GM21529 (cell line): ENCODE measurements around the gene KRTAP1-3.
"Not testable (repeated sequence)": the region's sequence is repeated elsewhere in the genome, so short reads cannot be mapped to it uniquely, and the experiment has no call there.

Experiments used
- ATAC-seq: cut with Tn5 transposase; IDR thresholded peaks from one replicate; pipeline ENCODE4 v1.9.1; 2021; ENCODE audit not compliant: unreplicated experiment

Gene KRTAP1-3

DNA sequence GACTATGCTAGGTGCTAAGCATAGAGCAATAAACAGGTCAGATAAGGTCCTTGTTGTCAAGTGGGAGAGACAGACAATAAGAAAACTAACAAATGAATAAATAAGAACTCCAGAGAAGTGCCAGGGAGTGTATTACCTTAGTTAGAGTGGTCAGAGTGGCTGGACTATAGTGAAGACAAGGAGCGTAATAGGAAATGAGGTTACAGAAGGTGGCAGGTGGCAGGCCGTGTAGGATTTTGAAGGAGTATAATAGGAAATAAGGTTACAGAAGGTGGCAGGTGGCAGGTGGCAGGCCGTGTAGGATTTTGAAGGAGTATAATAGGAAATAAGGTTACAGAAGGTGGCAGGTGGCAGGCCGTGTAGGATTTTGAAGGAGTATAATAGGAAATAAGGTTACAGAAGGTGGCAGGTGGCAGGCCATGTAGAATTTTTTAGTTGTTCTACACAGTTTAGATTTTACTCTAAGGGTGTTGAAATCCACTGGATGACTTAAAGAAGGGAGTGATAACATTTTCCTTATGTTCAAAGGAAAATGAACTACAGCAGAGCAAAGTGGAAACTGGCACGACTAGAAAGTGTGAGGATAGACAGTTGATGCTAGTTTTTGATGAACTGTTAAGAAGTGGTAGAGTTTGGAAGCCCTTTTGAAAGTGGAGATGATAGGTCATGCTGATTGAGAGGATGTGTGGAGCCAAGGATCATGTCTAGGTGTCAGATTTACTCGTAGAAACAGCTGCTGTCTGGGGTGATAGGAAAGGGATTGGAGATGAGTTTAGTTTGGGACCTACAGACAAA, 22.2 kb downstream of the KRTAP1-3 start:
- ATAC-seq = no peak

DNA sequence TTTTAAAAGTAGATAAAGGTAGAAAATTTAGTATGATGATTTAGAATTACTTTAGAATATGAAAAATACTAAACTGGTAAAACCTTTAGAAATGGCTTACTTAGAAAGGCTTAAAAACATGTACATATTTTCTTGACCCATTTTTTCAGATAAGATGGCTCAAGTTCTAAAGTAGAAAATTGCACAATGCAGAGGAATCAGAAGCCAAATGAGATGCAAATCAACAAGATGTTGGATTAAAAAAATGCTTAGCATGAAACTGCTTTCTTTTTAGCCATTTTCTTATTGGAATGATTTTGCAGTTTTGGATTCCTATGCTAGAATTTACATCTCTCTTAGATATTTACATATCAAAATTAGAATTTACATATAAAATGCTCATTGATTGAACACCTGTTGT, 24.2 kb downstream of the KRTAP1-3 start:
- ATAC-seq = no peak

DNA sequence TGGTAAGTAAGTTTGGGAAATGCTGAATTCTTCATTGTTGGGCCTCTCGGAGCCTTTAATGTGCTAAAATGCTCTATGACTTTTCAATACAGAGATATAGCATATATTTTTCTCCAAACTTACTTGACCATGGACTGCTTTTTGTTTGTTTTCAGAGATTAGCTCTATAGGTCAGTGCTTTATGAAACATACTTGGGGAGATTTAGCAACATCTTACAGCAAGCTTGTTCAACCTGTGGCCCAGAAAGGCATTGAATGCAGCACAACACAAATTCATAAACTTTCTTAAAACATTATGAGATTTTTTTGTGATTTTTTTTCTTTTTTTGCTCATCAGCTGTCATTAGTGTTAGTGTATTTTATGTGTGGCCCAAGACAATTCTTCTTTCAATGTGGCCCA, 24.7 kb downstream of the KRTAP1-3 start:
- ATAC-seq = no peak

DNA sequence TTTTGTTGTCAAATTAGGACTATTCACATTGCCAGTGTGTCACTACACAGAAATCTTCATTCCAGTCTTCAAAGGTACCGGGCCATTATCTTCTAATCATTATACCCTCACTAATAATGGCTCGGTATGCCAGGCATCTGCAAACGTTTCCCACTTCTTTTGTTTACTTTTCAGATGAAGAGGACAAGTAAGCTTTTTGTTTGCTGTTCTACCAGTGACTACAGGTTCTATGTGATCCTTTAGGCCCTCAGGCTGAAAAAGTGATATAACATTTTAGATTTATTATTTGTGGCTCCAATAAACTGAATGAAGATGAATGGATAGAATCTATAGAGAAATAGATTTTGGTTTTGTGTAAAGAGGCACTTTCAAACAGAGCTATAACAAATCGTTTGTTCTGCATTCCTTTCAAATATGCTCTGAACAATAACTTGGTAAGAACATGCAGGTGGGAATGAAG, 25.3 kb downstream of the KRTAP1-3 start:
- ATAC-seq = no peak

DNA sequence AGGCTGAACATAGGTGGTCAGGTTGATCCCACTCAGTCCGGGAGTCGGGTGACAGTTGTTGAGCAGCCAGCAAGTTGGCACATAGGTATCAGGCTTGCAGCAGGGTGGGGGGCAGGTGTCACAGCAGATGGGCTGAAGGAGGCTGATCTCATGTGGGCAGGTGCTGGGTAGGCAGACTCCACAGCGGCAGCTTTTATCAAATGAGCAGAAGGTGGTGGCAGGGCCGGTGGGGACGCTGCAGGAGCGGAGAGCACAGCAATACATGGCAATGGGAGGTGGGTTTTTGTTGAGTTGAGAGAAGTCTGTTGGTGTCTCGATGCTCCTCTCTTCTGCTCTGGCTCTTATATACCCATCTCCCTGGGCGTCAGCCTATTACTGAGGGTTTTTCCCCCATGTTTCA, 25.9 kb downstream of the KRTAP1-3 start, which contains the start of gene KRTAP3-1:
Gene KRTAP3-1, minus strand, starts transcription at position 318 of the 400 bp plus-strand sequence. Its CDS starts 54 bp downstream, at position 264.
- ATAC-seq = no peak

DNA sequence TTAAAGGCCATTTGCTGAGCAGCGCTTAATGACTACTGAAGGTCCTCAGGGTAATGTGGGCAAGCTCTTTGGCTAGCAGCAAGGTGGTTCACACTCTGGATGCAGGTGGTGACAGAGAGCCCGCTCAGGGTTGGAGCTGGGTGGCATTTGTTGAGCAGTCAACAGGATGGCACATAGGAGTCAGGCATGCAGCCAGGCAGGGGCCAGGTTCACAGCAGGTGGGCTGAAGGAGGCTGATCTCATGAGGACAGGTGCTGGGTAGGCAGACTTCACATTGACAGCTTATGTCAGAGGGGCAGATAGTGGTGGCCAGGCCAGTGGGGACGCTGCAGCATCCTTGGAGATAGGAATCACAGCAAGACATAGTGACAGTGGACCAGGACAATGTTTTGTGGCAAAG, 30.3 kb downstream of the KRTAP1-3 start:
- ATAC-seq = no peak

DNA sequence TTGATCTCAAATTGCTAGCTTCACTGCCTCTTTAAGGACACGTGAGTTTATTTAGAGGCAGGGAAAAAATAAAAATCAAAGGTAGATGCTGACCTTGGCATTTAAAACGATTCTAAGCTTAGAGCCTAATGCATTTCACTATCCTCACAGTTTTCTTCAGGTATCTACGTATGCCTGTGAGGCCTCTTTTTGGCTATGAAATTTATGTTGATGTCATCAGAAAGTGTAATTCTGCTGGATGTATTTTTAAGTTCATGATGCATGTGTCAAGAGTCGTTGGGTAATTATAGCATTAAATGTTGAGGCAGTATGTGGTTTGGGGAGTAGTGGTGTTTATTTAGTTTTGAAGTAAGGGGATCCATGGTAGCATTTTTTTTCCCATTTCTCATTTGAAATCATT, 30.7 kb downstream of the KRTAP1-3 start:
- no peak for ATAC-seq

DNA sequence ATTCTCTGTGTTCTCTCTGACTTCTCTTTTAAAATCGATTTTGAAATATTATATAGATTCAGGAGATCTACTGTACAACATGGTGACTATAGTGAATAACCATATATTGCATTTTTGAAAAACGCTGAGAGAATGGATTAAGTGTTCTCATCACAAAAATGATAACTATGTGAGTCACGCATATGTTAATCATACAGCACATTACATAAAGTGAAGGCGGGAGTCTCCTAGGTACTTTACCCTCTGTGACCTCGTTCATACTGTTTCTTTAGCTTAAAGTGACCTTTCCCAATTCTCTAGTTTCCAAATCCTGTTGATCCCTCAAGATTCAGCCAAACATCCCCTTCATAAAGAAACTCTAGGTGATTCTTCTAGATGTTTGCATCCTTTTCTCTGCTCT, 31.9 kb downstream of the KRTAP1-3 start:
- ATAC-seq = no peak

DNA sequence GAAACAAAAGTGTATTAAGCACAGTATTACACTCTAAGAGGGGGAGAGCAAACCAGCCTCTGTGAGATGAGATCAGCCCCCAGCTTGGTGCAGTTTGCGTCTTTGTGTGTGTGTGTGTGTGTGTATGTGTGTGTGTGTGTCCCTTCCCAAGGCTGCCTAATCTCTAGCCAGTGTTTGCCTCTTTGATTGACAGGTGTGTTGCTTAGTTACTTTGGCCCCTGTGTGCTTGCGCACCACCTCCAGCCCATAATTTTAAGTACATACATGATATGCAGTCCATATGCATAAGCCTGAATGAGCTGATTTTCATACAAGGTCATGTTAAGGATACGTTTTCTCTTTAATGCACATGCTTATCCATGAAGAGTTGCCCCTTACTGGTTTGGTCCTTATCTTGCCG, 32.9 kb downstream of the KRTAP1-3 start:
- ATAC-seq = no peak

DNA sequence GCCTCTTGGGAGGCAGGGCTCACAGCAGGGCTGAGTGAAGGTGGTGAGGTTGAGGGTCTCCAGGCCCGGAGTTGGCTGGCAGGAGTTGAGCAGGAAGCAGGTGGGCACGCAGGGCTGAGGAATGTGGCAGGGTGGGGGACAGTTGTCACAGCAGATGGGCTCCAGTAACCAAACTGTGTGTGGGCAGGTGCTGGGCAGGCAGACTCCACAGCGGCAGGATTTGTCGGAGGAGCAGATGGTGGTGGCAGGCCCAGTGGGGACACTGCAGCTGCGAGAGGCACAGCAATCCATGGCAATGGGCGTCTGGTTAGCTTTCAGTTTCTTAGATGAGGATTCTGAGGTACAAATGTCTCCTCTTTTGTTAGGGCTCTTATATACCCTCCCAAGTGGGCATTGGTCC, 35.1 kb downstream of the KRTAP1-3 start, which contains the start of gene KRTAP3-2:
Gene KRTAP3-2, minus strand, starts transcription at position 344 of the 400 bp plus-strand sequence. Its CDS starts 53 bp downstream, at position 291.
- ATAC-seq = not testable (repeated sequence)

DNA sequence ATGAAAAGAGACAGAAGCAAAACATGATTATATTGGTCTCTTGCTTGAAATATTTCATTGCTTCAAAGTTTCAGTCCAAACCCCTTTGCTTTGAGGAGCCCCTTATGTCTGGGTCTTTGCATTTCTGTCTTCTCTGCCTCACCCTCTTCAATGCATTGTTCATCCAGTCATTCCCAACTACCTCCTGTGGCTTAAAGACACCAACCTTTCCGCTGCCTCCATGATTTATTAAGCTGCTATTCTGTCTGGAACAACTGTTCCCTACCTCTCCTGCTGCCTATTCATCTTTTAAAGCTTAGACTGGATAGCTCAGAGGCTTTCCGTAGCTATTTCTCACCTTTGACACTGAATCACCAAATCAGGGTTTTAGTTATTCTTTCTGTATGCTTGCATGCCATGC, 37.3 kb downstream of the KRTAP1-3 start:
- no peak for ATAC-seq

DNA sequence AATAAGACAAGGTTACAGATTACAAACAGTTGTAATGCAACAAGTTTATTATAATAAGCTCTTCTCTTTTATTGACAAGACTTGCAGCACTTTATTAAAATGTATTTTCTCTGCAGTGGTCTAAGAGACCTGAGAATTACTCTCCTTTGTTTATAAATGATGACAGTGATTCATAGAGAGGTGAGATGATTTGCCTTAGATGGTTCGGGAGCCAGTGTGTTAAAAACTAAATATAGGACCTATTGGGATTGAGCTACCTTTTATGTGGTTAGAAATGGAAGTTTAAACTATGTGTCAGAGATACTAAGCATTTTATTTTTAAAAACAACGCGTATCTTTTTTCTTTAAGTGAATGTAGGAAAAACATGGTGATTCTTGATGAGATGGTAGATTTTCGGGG, 37.8 kb downstream of the KRTAP1-3 start:
- ATAC-seq = no peak

DNA sequence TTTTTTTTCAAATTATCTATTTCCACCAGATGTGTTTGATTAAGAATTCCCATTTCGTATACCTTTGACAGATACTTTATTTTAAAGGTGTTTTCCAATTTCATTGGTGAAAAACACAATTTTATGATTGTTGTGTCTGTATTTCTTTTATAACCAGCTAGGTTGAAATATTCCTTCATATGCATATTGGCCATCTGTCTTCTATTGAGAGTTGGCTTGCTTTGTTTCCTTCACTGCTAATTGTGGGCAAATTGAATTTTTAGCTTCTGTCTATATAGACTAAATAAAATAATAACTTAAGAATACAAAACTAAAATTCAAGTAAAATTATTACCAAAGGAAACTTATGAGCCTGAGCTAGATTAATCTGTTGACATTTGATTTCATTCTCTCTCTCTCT, 39.6 kb downstream of the KRTAP1-3 start:
- no peak for ATAC-seq

DNA sequence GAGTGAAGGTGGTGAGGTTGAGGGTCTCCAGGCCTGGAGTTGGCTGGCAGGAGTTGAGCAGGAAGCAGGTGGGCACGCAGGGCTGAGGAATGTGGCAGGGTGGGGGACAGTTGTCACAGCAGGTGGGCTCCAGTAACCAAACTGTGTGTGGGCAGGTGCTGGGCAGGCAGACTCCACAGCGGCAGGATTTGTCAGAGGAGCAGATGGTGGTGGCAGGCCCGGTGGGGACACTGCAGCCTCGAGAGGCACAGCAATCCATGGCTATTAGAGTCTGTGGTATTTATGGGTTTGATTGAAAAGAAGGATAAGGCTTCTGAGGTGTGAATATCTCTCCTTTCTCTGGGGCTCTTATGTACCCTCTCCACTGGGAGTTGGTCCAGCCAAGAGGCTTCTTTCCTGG, 40.8 kb downstream of the KRTAP1-3 start, which contains the start of gene KRTAP3-3:
Gene KRTAP3-3, minus strand, starts transcription at position 326 of the 400 bp plus-strand sequence. Its CDS starts 67 bp downstream, at position 259.
- no peak for ATAC-seq

DNA sequence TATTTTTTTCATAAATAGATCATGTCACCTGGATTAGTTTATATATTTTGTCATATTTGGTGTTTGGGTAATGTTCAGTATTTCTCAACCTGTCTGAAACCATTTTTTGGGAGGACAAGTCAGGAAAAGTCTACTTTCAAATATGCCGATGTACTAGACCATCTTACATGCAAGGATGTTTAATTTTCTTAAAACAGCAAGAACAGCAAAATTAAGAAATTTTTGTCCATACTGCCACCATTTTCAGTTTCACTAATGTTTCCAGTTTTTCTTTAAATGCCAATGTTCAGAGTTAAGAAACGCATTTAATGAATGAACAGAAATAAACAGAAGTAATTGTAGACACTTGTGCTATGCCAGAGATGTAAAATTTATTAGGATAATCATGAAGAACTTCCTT, 41.6 kb downstream of the KRTAP1-3 start:
- ATAC-seq = no peak

DNA sequence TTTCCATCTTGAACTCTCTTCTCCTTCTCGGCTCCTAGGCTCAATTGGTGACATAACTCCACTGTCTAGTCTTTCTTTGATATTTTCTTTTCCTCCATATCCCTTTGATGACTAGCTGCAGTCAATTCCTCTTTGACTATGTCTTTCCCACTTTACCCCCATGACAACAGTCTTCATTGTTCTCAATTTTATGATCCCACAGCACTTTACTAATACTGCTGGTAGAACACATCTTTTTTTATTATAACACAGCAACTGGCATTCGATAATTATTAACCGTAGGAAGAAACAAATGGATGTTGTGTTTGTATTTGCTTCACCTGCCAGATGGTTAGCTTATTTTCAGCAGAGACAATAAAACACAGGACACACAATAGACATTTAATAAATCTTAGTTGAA, 42.0 kb downstream of the KRTAP1-3 start:
- ATAC-seq = no peak

DNA sequence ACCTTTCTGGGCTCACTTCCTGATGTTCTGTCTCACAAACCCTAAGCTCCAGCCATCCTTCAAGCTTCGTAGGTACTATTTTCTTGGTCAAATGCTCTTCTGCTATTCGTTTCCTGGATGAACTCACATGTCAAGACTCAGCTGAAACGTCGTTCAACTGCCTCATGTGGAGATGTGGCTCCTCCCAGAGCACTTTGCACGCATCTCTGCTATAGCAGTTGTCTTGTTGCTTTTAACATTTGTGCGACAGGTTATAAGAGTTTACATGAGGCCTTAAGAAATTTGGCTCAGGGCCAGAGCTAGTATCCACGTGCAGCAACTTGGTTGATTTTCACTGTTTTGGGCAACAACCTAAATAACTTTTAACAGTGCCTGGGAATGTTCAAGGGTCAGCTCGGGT, 47.8 kb downstream of the KRTAP1-3 start:
- no peak for ATAC-seq

DNA sequence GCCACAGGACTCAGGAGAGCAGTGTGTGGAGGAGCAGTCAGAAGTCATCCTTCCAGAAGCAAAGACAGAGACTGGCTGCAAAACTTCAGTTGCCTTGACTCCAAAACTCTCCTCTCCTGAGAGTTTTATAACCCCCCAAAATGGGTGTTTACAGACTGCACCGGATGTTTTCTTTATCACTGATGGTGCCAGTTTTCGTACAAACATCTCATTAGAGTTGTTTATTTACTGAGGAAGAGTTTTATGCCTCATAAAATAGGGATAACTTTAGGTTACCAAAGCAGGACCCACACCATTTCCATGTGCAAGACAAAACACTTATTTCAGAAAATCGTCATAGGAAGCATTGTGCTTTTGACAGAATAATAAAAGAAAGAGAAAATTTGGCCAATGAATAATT, 50.4 kb downstream of the KRTAP1-3 start, which contains the start of gene KRT40:
Gene KRT40, minus strand, starts transcription at position 101 of the 400 bp plus-strand sequence. Its CDS starts 53 bp downstream, at position 48.
- no peak for ATAC-seq
